Ecto neural progenitor cell (in vitro differentiated cells): ENCODE data around the gene ATP8A1.

Experiments
- DNase-seq: peaks from one replicate; pipeline ENCODE4 v3.0.0-alpha.2; 2018; ENCODE audit warnings: low spot score

The ATP8A1 gene

GRCh38 chr4:42568610-42569207 lies 88.2 kb downstream of the ATP8A1 start:
- DNase-seq, result peak; percentile 53

- DNase-seq, result no peak
These were observed 90.1 kb downstream of the ATP8A1 start for GRCh38 chr4:42566835-42567234.

GRCh38 chr4:42562016-42562415 lies 94.9 kb downstream of the ATP8A1 start:
- DNase-seq, result no peak

GRCh38 chr4:42561031-42561430 lies 95.9 kb downstream of the ATP8A1 start:
- no peak for DNase-seq

GRCh38 chr4:42560467-42560861 lies 96.4 kb downstream of the ATP8A1 start:
- DNase-seq, result no peak

- DNase-seq, result no peak
These were observed 98.7 kb downstream of the ATP8A1 start for GRCh38 chr4:42558156-42558555.

DNA sequence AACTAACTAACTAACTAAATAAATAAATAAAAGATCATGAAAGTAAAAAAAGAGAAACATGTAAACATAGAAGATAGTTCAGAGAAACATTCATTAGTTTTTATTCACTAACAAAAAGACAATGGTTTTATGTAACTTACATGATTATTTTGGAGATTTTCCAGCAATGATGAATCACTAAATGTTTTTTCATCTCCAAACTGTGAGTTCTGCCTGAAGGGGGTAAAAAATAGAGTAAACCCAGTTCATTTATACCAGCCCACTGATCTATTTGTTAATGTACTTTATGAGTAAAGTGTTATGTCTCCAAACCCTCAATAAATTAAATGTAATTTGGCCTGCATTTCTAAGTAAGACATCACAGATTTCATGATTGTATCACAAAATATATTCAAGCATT lies 101.1 kb downstream of the ATP8A1 start:
- no peak for DNase-seq

DNA sequence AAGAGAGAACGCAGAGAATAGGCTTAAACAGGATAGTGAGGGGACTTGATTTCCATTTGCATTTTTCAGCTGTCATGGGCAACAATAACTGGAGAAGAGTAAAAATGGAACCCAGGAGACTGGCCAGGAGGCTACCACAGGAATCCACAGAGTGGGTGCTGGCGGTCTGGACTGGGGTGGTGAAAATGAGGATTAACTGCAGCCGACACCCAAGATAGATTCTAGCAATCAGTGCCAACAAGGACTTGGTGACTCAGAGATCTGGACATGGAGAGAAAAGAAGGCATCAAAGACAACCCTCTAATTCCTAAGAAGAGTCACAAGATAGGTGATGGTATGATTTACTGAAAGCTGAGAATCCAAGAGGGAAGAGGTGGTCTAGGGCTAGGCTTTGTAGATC lies 102.8 kb downstream of the ATP8A1 start:
- DNase-seq, result no peak

DNA sequence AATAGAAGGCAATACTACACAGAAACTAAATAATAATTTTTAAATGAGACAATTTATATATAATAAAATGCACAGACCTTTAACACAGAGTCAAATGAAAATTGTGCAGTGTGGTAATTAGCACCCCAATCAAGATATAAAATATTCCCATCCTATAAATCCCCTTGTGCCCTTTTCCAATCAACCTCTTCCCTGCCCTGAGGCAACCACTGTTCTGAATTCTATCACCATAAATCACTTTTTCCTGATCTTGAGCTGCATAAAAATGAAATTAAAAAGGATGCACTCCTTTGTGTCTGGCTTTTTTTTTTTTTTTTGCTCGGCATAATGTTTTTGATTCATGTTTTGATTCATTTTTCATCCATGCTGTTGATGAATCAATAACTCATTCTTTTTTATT lies 107.0 kb downstream of the ATP8A1 start:
- DNase-seq, result no peak

- no peak for DNase-seq
These were observed 109.1 kb downstream of the ATP8A1 start for GRCh38 chr4:42547805-42548204.

DNA sequence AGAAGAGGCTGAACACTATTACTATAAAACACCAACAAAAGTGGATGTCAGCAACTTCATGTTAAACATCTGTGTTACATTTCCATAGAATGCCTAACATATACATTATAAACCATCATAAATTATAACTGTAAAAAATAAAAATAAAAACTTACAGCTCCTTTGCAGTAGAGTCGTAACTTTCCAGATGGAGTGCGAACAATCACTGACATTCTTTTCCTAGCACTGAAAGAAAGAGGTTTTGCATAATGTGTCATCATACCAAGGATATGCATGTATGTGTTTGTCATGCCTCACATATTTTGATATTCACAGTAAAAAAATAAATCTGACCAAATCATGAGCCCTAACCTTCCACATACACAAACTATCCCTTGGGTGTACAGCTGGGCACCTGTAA lies 113.1 kb downstream of the ATP8A1 start:
- DNase-seq, result no peak

- no peak for DNase-seq
These were observed 113.8 kb downstream of the ATP8A1 start for GRCh38 chr4:42543126-42543525.

- DNase-seq, result no peak
These were observed 115.3 kb downstream of the ATP8A1 start for GRCh38 chr4:42541647-42542046.

- DNase-seq, result no peak
These were observed 123.9 kb downstream of the ATP8A1 start for GRCh38 chr4:42533042-42533441.

- no peak for DNase-seq
These were observed 125.4 kb downstream of the ATP8A1 start for GRCh38 chr4:42531341-42532030.

DNA sequence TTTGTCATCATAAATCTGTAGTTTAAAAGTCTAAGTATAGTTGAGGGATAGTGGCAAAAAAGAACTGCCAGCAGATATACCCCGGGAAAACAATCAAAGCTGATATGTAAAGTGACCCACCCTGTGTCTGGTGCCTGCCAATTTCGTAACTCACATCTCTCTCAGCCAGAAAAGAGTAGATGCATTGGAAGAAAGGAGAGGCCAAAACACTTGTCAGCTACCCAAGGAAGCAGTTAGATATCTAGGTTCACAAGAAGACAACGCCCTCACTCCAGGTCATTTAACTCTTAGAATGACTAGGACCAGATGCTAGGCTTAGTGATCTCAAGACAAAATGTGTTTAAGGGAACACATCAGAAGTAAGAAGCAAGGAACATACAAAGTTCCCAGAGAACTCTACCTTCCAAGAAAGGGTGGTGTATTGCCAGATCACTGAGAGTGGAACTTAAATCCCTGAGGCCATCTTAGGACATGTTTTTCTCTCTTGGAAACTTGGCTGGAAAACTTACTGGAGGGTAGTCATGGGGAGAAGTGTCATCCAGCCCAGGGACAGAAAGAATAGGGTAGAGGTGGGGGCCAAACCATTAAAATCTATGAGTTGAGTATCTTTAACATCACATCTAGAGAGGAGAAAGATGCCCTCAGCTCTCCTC lies 133.7 kb downstream of the ATP8A1 start:
- DNase-seq, result no peak

GRCh38 chr4:42519803-42520417 lies 137.0 kb downstream of the ATP8A1 start:
- DNase-seq, result no peak

GRCh38 chr4:42515156-42515884 lies 141.6 kb downstream of the ATP8A1 start:
- no peak for DNase-seq

DNA sequence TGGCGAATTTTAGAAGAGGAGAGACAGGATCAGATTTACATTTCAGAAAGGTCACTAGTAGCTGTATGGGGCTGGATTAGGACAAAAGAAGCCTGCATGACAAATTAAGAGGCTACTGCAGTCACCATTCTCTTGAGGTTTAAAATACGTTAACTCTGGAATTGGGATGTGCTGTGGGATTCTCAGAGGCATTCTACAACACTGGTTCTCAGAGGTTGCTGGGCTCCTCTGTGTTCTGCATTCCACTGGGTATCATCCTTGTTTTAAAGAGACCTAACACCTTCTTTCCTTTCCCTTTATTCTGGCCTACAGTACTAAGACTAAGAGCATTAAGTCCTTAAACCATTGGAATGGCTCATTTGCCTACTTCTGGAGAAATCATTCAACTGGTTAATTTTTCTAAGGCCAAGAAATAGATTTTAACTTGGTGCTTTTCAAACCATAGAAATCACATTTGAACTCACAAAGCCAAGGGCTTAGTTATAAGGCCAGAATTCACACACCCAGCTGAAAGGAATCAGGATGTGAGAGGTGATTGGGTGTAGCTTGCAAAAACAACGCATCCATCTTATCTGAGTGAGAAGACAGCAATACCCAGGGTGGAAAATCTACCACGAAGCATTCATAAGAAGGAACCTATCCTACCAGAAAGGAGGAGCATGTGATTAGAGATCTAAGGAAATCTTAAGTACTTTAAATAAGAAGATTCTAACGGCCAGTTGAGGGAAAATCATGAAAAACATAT lies 143.0 kb downstream of the ATP8A1 start:
- no peak for DNase-seq

- DNase-seq, result no peak
These were observed 144.7 kb downstream of the ATP8A1 start for GRCh38 chr4:42512226-42512625.

DNA sequence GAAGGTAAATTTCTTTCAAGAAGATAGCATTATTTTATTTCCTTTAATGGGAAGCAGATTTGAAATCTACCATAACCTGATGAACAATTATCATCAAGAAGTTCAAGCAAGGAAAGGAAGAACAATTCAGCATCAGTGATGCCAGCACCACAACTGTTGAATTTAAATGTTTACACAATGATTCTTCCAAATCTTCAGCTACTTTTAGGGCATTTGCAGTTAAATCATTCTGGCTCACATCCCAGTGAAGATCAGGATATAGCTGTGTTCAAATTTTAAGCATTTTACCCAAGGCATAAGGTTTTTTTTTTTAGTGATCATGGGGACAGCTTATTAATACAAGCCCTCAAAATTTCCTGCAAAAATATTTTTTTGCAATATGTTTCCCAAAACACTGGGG lies 146.7 kb downstream of the ATP8A1 start:
- DNase-seq, result no peak
